T-helper 9 cell (primary cell): ENCODE measurements around the gene MED6.

Experiments
- DNase-seq: peaks from one replicate; pipeline ENCODE4 v3.0.0-alpha.2; 2020

MED6 gene

GRCh38 chr14:70597731-70598130 is 2.7 kb downstream of the MED6 start:
- DNase-seq = no peak

DNA sequence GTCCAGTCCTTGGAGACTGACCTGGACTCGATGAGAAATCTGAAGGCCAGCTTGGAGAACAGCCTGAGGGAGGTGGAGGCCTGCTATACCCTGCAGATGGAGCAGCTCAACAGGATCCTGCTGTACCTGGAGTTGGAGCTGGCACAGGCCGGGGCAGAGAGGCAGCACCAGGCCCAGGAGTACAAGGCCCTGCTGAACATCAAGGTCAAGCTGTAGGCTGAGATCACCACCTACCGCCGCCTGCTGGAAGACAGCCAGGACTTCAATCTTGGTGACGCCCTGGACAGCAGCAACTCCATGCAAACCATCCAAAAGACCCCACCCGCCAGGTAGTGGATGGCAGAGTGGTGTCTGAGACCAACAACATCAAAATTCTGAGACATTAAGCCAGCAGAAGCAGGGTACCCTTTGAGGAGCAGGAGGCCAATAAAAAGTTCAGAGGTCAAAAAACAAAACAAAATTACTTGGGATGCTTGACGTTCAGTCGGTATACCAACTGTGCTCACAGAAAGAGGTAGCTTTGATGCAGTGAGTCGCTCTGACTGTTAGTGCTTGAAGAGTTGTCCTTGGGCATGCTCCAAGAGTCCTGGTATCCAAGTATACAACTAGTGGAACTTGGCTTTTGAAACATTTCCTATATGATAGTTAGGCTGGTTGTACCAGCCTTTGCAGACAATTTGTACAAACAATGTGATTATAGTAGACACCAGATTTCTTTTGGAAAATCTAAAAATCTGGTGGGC is 4.8 kb downstream of the MED6 start:
- DNase-seq = no peak

DNA sequence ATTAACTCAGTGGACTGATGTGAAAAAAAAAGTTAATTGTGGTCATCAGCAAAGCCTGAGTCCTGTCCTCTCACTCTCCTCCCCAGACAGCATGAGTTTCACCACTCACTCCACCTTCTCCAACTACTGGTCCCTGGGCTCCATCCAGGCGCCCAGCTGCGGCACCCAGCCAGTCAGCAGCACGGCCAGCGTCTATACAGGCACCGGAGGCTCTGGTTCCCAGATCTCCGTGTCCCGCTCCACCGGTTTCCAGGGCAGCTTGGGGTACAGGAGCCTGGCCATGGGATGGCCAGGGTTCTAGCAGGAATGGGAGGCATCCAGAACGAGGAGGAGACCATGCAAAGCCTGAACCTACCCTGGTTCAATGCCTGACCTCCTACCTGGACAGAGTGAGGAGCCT is 6.0 kb downstream of the MED6 start:
- no peak for DNase-seq

GRCh38 chr14:70585231-70585630 is 15.2 kb downstream of the MED6 start:
- DNase-seq = no peak

- DNase-seq = no peak
Observed at GRCh38 chr14:70576891-70577290, 23.6 kb downstream of the MED6 start.

DNA sequence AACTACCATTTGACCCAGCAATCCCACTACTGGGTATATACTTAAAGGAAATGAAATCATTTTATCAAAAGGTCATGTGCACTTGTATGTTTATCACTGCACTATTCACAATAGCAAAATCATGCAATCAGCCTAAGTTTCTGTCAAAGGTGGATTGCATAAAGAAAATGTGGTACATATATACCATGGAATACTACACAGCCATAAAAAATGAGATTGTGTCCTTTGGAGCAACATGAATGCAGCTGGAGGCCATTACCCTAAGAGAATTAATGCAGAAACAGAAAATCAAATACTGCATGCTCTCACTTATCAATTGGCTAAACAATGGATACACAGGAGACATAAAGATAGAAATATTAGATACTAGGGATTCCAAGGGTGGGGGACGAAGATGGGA is 27.4 kb downstream of the MED6 start:
- no peak for DNase-seq

GRCh38 chr14:70571139-70571538 is 29.3 kb downstream of the MED6 start:
- DNase-seq = no peak

DNA sequence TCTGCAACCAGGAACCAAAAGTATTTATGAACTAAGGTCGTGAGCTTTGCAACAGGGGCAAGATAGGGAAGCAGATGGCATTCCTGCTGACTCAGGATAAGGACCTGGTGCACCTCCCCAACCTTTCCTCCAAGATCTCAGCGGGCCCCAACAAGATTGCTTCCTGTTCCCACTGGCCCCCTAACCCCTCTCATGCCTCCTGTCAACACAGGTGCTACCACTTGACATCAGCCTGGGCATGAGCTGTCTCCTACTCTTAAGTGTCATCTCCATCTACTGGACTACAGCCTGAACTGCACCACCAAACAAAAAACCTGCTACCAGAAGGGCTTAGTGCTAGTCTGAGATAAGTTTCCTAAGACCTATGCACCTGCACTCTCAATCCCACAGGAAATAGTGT is 32.7 kb downstream of the MED6 start:
- no peak for DNase-seq

DNA sequence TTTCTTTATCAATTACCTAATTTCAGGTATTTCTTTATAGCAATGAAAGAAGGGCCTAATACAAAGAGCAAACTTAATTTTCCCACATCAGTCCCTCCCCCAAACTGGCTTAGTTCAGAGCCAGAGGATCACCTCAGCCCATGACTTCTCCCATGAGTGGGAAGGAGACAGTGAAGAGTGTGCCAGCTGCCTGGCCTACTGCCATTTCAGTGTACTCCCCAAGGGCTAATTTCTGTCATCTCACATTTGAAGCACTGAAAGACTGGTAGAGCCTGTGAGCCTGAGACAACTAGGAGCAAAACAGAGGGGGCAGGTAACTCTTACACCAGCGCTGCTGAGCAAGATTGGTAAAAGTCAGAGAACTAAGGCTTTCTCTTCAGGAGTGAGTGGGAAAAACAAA is 36.6 kb downstream of the MED6 start:
- DNase-seq = no peak

- DNase-seq = no peak
Observed at GRCh38 chr14:70563417-70563816, 37.0 kb downstream of the MED6 start.

- no peak for DNase-seq
Observed at GRCh38 chr14:70558356-70558755, 42.1 kb downstream of the MED6 start.

GRCh38 chr14:70555890-70556289 is 44.6 kb downstream of the MED6 start:
- no peak for DNase-seq

GRCh38 chr14:70538087-70538486 is 62.4 kb downstream of the MED6 start:
- DNase-seq = no peak

GRCh38 chr14:70536830-70537229 is 63.6 kb downstream of the MED6 start:
- DNase-seq = no peak

- DNase-seq = no peak
Observed at GRCh38 chr14:70534904-70535303, 65.6 kb downstream of the MED6 start, which contains the start of gene ADAM20. Gene ADAM20 (minus strand): TSS chr14:70535004. CDS start chr14:70524757, 10,247 bp downstream.
